HEK293 (cell line): ENCODE results near the gene SETD1B.

Experiments used
- CTCF ChIA-PET: fragments of 350-600 bp; formaldehyde crosslinking; extraction: SDS; loops from one replicate; lab custom pipeline; 2021; ENCODE audit warnings: antibody characterized with exemption; lab: Yijun Ruan, JAX
- POLR2A ChIA-PET: fragments of 300-600 bp; formaldehyde crosslinking; extraction: SDS; loops from one replicate; lab custom pipeline; 2020; ENCODE audit warnings: antibody characterized with exemption, inconsistent platforms; lab: Yijun Ruan, JAX
- H3K27ac ChIP-seq: fragments of 200-500 bp; sonication (Bioruptor generic); 2 replicates; pipeline ENCODE4 v1.5.1; 2014; ENCODE audit warnings: low read depth, low read length, control low read depth, inconsistent platforms; ENCODE audit errors: extremely low read depth
- H3K36me3 ChIP-seq, 2 experiments: fragments of 200-500 bp in 1 of 2; sonication (Bioruptor generic) in 1 of 2; 1 replicate in 1 of 2; 2 replicates in 1 of 2; pipeline ENCODE4 v1.5.1; 2014 to 2017; ENCODE audit warnings: inconsistent platforms in 2 of 2, low read length in 2 of 2; ENCODE audit not compliant: control insufficient read depth in 2 of 2, insufficient read depth in 1 of 2
- H3K4me1 ChIP-seq: fragments of 200-500 bp; sonication (Bioruptor generic); 2 replicates; pipeline ENCODE4 v1.5.1; 2014; ENCODE audit warnings: mild to moderate bottlenecking, low read length, inconsistent platforms; ENCODE audit not compliant: control insufficient read depth, insufficient read depth
- H3K4me3 ChIP-seq: 2 replicates; pipeline ENCODE4 v1.5.1; 2011; ENCODE audit warnings: low read depth, mild to moderate bottlenecking, control low read depth, low read length, moderate library complexity
- H3K9me3 ChIP-seq: fragments of 200-500 bp; sonication (Bioruptor generic); 2 replicates; pipeline ENCODE4 v1.5.1; 2014; ENCODE audit warnings: low read depth, low read length, inconsistent platforms; ENCODE audit not compliant: control insufficient read depth, insufficient read depth
- GLI4 ChIP-seq: fragments of 450-650 bp; formaldehyde crosslinking; IDR thresholded peaks from 2 replicates; pipeline ENCODE4 v1.5.1; 2016; ENCODE audit warnings: missing biosample characterization, missing genetic modification characterization
- MYNN ChIP-seq: fragments of 450-650 bp; formaldehyde crosslinking; IDR thresholded peaks from 2 replicates; pipeline ENCODE4 v1.5.1; 2016; ENCODE audit warnings: missing biosample characterization, missing genetic modification characterization, borderline replicate concordance
- PBX3 ChIP-seq: sonication (generic); formaldehyde crosslinking; IDR thresholded peaks from 2 replicates; pipeline ENCODE4 v1.8.1; 2022; ENCODE audit warnings: mild to moderate bottlenecking, moderate library complexity, missing genetic modification reagents
- PRDM10 ChIP-seq: fragments of 450-650 bp; formaldehyde crosslinking; IDR thresholded peaks from 2 replicates; pipeline ENCODE4 v1.5.1; 2016; ENCODE audit warnings: missing biosample characterization, missing genetic modification characterization
- RBAK ChIP-seq: fragments of 450-650 bp; formaldehyde crosslinking; IDR thresholded peaks from 2 replicates; pipeline ENCODE4 v1.5.1; 2016; ENCODE audit warnings: missing biosample characterization, missing genetic modification characterization
- SALL2 ChIP-seq: fragments of 450-650 bp; formaldehyde crosslinking; IDR thresholded peaks from 2 replicates; pipeline ENCODE4 v1.5.0; 2017; ENCODE audit warnings: missing biosample characterization, mild to moderate bottlenecking, missing genetic modification characterization, borderline replicate concordance
- YY2 ChIP-seq: fragments of 450-650 bp; formaldehyde crosslinking; IDR thresholded peaks from 2 replicates; pipeline ENCODE4 v1.5.1; 2016; ENCODE audit warnings: missing biosample characterization, missing genetic modification characterization
- ZBTB49 ChIP-seq: fragments of 450-650 bp; formaldehyde crosslinking; IDR thresholded peaks from 2 replicates; pipeline ENCODE4 v1.5.1; 2016; ENCODE audit warnings: missing biosample characterization, missing genetic modification characterization, low read depth
- ZNF157 ChIP-seq: fragments of 450-650 bp; formaldehyde crosslinking; IDR thresholded peaks from 2 replicates; pipeline ENCODE4 v1.5.1; 2016; ENCODE audit warnings: missing biosample characterization, missing genetic modification characterization
- ZNF530 ChIP-seq: fragments of 450-650 bp; formaldehyde crosslinking; IDR thresholded peaks from 2 replicates; pipeline ENCODE4 v1.5.1; 2016; ENCODE audit warnings: low read depth, missing biosample characterization, missing genetic modification characterization
- ZNF626 ChIP-seq: fragments of 450-650 bp; sonication (Bioruptor Pico); formaldehyde crosslinking; IDR thresholded peaks from 2 replicates; pipeline ENCODE4 v1.5.1; 2018; ENCODE audit warnings: missing biosample characterization, missing genetic modification characterization, inconsistent platforms
- ZNF664 ChIP-seq: fragments of 450-650 bp; formaldehyde crosslinking; IDR thresholded peaks from 2 replicates; pipeline ENCODE4 v1.5.1; 2016; ENCODE audit warnings: missing biosample characterization, missing genetic modification characterization
- ZNF701 ChIP-seq: fragments of 450-650 bp; formaldehyde crosslinking; IDR thresholded peaks from 2 replicates; pipeline ENCODE4 v1.5.1; 2016; ENCODE audit warnings: missing biosample characterization, missing genetic modification characterization
- ZNF843 ChIP-seq: fragments of 450-650 bp; formaldehyde crosslinking; IDR thresholded peaks from 2 replicates; pipeline ENCODE4 v1.5.1; 2016; ENCODE audit warnings: missing biosample characterization, missing genetic modification characterization
- ZXDB ChIP-seq: fragments of 450-650 bp; formaldehyde crosslinking; IDR thresholded peaks from 2 replicates; pipeline ENCODE4 v1.5.1; 2016; ENCODE audit warnings: missing biosample characterization, missing genetic modification characterization
- TF ChIP-seq, protein P1 (sequence below): fragments of 450-650 bp; formaldehyde crosslinking; IDR thresholded peaks from 2 replicates; pipeline ENCODE4 v1.5.1; 2016; ENCODE audit warnings: missing biosample characterization, missing genetic modification characterization
- TF ChIP-seq, protein P2 (sequence below): fragments of 450-650 bp; formaldehyde crosslinking; IDR thresholded peaks from 2 replicates; pipeline ENCODE4 v1.5.1; 2016; ENCODE audit warnings: missing biosample characterization, missing genetic modification characterization
- TF ChIP-seq, protein P3 (sequence below): fragments of 450-650 bp; formaldehyde crosslinking; IDR thresholded peaks from 2 replicates; pipeline ENCODE4 v1.5.1; 2016; ENCODE audit warnings: missing biosample characterization, missing genetic modification characterization, borderline replicate concordance
- TF ChIP-seq, protein P4 (sequence below): fragments of 450-650 bp; formaldehyde crosslinking; IDR thresholded peaks from 2 replicates; pipeline ENCODE4 v1.5.1; 2016; ENCODE audit warnings: missing biosample characterization, missing genetic modification characterization

Gene SETD1B

GRCh38 chr12:121823101-121823726 lies 19.4 kb downstream of the SETD1B start (continued):
- TF ChIP-seq PRDM10 (no peak), RBAK (tag by site-specific recombination) (no peak), ZNF843 (no peak), ZNF626 (tag by site-specific recombination) (no peak), ZNF701 (tag by site-specific recombination) (no peak), YY2 (tag by site-specific recombination) (no peak)
- TF ChIP-seq, protein P1, sequence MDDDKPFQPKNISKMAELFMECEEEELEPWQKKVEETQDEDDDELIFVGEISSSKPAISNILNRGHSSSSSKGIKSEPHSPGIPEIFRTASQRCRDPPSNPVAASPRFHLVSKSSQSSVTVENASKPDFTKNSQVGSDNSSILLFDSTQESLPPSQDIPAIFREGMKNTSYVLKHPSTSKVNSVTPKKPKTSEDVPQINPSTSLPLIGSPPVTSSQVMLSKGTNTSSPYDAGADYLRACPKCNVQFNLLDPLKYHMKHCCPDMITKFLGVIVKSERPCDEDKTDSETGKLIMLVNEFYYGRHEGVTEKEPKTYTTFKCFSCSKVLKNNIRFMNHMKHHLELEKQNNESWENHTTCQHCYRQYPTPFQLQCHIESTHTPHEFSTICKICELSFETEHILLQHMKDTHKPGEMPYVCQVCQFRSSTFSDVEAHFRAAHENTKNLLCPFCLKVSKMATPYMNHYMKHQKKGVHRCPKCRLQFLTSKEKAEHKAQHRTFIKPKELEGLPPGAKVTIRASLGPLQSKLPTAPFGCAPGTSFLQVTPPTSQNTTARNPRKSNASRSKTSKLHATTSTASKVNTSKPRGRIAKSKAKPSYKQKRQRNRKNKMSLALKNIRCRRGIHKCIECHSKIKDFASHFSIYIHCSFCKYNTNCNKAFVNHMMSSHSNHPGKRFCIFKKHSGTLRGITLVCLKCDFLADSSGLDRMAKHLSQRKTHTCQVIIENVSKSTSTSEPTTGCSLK (tag by site-specific recombination) = no peak
- TF ChIP-seq, protein P2, sequence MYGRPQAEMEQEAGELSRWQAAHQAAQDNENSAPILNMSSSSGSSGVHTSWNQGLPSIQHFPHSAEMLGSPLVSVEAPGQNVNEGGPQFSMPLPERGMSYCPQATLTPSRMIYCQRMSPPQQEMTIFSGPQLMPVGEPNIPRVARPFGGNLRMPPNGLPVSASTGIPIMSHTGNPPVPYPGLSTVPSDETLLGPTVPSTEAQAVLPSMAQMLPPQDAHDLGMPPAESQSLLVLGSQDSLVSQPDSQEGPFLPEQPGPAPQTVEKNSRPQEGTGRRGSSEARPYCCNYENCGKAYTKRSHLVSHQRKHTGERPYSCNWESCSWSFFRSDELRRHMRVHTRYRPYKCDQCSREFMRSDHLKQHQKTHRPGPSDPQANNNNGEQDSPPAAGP (tag by site-specific recombination) = no peak
- TF ChIP-seq, all 188 proteins: peak for 0

- peaks cover 22 to 73% of the 10 kb centered on the region in 2 experiments; a peak in 2 of 3 replicates for H3K36me3 ChIP-seq
- no peak overlapping the region for H3K4me3 ChIP-seq
- TF ChIP-seq ZNF157 (tag by site-specific recombination) = no peak
- TF ChIP-seq MYNN (tag by site-specific recombination) = no peak
- no peak for TF ChIP-seq SALL2 (tag by site-specific recombination)
- TF ChIP-seq, protein P3, sequence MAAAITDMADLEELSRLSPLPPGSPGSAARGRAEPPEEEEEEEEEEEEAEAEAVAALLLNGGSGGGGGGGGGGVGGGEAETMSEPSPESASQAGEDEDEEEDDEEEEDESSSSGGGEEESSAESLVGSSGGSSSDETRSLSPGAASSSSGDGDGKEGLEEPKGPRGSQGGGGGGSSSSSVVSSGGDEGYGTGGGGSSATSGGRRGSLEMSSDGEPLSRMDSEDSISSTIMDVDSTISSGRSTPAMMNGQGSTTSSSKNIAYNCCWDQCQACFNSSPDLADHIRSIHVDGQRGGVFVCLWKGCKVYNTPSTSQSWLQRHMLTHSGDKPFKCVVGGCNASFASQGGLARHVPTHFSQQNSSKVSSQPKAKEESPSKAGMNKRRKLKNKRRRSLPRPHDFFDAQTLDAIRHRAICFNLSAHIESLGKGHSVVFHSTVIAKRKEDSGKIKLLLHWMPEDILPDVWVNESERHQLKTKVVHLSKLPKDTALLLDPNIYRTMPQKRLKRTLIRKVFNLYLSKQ = no peak
- TF ChIP-seq PBX3 (CRISPR knock-in tag) = no peak
- TF ChIP-seq ZXDB (tag by site-specific recombination) = no peak
- TF ChIP-seq ZNF664 (tag by site-specific recombination) = no peak
- TF ChIP-seq ZNF530 = no peak
- no peak for TF ChIP-seq ZBTB49
- TF ChIP-seq, protein P4, sequence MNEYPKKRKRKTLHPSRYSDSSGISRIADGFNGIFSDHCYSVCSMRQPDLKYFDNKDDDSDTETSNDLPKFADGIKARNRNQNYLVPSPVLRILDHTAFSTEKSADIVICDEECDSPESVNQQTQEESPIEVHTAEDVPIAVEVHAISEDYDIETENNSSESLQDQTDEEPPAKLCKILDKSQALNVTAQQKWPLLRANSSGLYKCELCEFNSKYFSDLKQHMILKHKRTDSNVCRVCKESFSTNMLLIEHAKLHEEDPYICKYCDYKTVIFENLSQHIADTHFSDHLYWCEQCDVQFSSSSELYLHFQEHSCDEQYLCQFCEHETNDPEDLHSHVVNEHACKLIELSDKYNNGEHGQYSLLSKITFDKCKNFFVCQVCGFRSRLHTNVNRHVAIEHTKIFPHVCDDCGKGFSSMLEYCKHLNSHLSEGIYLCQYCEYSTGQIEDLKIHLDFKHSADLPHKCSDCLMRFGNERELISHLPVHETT (tag by site-specific recombination) = no peak
- TF ChIP-seq GLI4 (tag by site-specific recombination) = no peak
- TF ChIP-seq, all 188 proteins: peak for 0
- Histone ChIP-seq H3K4me1 (no peaks in the 10 kb centered on the region), H3K27ac (no peak overlapping the region), H3K9me3 (no peaks in the 10 kb centered on the region)
- CTCF ChIA-PET = interaction anchor here (0.9 to 3.9 kb wide), 2 partner anchors 16 to 28 kb away, joined by 5 to 16 read pairs; no protein-coding TSS in a partner anchor
- POLR2A ChIA-PET = interaction anchor here (1.0 kb wide), 1 partner anchor 12 kb away, joined by 3 read pairs; no protein-coding TSS in a partner anchor
Measured at GRCh38 chr12:121823727-121824115, 19.9 kb downstream of the SETD1B start.
